Measurements from ENCODE around the gene TENT5D.

GRCh38 chrX:80486299-80486698, 66.1 kb downstream of the TENT5D start:
- TF ChIP-seq CTCF (IDR thresholded peaks at IDR 0.05) (no peak), POLR2A (IDR thresholded peaks at IDR 0.05) (no peak)
